ENCODE data around the gene DAP.

DNA sequence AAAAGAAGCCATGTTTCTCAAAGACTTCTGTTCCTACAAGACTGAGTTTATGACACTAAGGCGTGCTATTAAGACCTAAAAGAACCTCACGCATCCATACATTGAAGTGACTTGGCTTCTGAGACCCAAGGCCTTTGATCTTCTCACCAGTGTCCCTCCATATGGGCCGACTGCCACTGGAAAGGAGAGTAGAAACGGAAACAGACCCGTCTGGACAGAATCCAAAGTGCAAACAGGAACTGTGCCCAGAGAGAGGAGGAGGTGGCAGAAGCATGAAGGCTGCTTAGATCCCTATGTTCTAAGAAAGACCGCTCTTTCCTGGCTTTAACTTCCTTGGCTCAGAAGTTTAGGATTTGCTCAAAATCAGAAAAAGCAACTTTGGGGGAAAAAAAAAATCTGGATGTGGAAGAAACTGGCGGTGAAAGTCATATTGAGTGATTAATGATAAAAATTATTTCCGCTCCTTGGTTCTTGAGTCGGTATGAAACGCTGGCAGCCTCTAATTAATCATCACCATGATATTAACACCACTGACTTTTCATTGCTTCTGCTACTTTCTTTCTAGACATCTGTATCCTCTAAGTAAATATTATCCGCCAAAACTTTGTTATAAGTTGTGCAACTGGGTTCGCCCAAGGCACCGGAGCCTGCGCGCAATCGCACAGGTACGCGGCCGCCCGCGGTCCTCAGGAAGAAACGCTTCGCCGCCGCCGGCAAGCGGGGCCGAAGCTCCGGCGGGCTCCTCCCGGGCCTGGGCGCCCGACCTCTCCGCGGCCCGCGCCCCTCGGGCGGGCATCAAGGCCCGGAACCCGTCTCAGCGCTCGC lies 726 bp downstream of the DAP start:
- TF ChIP-seq POLR2AphosphoS5 (IDR thresholded peaks at IDR 0.05; ENCODE audit: borderline replicate concordance, low read depth, low read length) (0 out of 2 replicates have a peak, but pooled peaks have one; percentile 21), EZH2 (IDR thresholded peaks at IDR 0.05) (no peak), FOXP2 (optimal IDR thresholded peaks at IDR 0.05; ENCODE audit: control extremely low read depth, extremely low read length, insufficient read depth) (no peak)
